GM18519 (cell line): ENCODE measurements around the gene C17orf58.
"Not testable (repeated sequence)": the region's sequence is repeated elsewhere in the genome, so short reads cannot be mapped to it uniquely, and the experiment has no call there.

ENCODE experiments used
- ATAC-seq: cut with Tn5 transposase; IDR thresholded peaks from one replicate; pipeline ENCODE4 v1.9.1; 2021; ENCODE audit warnings: mild to moderate bottlenecking, moderate library complexity; ENCODE audit not compliant: unreplicated experiment, low FRiP score

Gene C17orf58

DNA sequence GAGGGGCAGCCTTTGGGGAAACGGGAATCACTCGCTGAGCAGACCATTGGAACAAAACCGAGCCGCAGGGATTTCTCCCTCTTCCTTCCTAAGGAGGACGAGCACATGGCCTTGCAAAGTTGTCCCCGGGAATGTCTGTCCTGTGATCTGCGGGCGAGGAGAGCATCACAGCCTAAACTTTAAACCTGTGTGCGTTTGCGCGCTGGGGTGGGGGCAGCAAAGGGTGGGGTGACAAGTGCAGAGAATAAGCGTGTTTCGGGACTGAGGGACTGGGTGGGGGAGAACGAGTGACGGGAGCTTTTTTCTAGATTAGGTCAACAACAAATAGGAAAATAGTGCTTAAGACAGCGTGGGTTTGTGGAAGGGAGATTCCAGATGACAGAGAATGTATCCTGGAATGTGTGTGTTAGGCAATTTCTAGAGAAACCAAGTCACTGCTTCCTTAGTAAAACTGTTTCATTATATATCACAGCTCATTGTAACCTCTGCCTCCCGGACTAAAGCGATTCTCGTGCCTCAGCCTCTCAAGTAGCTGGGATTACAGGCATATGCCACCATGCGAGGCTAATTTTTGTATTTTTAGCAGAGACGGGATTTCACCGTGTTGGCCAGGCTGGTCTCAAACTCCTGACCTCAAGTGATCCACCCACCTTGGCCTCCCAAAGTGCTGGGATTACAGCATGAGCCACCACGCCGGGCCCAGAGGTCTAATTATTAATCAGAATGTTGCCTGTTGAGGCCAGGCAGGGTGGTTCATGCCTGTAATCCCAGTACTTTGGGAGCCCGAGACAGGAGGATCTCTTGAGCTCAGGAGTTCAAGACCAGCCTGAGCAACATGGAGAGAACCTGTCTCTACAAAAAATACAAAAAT is at the start of gene C17orf58:
TSS of gene C17orf58 (minus strand) at position 169 of the 871 bp plus-strand sequence. CDS start 271 bp downstream, outside the sequence.
- not testable (repeated sequence) for ATAC-seq

DNA sequence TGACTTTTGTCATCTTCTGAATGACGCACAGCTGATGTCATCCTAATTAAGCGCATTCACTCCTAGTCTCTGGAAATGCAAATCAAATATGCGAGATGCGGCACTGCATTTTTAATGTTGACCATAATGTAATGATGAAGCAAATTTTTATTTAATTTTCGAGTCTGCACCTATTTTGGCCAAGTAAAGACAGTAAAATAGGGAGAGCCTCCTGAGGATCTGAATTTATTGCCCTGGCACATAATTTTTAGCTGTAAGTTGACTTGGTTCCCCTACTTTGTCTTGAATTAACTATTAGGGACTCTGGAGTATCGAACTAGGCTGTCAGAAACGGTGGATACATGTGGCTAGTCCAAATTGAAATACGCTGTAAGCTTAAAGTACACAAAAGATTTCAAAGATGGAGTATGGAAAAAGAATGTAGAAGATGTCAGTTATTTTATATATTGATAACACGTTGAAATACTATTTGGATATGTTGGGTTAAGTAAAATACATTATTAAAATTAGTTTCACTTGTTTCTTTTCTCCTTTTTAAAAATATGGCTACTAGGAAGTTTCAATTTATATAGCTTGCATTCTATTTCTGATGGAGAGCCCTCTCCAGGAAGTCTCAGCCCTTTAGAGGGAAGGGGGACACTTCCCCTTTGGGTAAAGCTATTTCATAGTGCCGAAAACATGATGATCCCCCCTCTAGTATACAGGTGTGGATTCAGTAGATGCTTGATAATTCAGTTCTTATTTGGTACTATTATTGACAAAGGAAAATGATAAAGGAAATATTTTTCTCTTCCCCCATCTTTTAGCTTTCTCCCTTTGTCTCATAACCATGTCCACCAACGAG is 40.3 kb upstream of the C17orf58 start:
- ATAC-seq = no peak

DNA sequence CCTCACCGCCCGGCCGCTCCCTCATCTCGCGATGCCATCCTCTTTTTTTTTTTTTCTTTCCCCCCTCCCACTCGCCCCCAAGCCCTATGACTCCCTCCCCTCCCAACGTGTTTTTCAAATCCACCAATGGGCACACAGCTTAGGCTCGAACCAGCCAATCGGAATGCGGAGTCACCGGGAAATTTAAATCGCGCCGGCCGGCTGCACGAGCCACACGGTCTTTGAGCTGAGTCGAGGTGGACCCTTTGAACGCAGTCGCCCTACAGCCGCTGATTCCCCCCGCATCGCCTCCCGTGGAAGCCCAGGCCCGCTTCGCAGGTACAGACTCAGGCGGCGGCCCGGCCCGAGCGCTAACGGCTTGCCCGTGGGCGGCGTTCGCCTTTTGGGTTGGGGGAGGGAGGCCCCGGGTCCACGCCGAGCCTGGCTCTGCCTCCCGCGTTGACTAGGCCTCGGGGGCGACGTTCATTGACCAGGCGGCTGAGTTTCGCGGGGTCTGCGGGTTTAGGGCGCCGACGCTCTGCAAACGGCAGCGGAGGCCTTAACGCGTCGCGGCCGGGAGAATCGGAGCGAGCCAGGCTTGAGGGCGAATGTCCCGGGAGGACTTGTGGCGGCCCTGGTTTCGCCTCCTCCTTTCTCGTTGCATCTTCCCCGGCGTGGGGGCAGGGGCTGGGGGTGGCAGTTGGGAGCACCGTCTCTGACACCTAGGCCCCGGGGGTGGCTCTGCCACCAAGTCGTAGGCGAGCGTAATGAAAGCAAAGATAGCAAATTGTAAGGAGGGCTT is 39.4 kb upstream of the C17orf58 start, which contains the start of gene KPNA2:
TSS of gene KPNA2 (plus strand) at position 213 of the 781 bp plus-strand sequence. CDS start 1,398 bp downstream, outside the sequence.
- ATAC-seq = peak; percentile 58

DNA sequence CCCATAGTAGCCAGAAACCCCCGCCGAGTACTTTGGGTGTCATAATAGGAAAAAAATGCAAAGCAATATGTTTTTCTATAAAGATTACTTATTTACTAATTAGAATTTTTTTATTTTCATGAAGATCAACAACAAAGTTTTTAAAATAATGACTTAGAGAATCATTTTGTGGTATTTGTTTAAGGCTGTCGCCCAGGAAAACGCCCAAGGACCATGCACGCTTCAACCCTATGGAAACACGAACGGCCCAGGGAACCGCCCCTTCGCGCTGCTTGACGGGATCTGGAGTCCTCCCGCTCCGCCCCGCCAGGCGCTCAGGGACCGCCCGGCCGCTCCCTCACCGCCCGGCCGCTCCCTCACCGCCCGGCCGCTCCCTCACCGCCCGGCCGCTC is 38.9 kb upstream of the C17orf58 start:
- peak; percentile 72 for ATAC-seq

DNA sequence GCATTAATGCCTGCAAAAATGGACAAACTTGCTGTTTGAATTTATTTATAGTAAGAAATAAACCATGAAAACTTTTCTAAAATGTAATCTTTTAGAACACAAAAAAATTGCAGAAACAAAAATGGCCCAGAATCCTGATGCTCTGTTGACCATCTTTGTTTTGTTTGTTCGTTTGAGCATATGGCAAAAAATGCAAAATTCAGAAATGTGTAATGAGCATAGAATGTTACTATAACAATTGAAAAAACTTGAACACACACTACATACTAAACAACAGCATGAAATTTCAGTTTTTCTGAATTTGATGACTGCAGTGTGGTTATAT is 38.1 kb upstream of the C17orf58 start:
- no peak for ATAC-seq

DNA sequence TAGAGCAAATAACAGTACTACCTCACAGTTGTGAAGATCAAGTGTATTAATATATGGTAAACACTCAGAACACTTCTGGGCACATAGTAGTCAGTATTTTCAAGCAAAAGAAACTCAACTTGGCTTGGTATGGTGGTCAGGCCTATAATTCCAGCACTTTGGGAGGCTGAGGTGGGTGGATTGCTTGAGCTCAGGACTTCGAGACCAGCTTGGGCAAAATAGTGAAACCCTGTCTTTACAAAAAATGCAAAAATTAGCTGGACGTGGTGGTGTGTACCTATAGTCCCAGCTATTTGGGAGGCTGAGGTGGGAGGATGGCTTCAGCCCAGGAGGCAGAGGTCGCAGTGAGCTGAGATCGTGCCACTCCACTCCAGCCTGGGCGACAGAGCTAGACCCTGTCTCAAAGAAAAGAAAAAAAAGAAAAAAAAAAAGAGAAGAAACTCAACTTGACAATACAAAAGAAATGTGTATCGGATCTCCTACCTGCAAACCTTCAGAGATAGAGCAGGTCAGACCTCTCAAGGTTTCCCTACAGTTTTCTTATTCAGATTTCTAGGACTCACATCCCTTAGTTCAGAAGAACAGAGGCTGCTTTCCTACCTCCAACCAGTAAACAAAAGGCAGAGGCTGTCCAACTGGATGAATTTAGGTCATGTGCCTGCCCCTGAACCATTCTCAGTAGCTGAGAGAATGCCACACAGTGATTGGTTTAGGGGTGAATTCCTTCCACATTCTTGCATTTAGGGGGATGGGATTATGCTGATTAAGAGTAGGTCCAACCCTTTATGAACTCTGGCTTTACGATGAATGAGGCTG is 37.6 kb upstream of the C17orf58 start:
- no peak for ATAC-seq

DNA sequence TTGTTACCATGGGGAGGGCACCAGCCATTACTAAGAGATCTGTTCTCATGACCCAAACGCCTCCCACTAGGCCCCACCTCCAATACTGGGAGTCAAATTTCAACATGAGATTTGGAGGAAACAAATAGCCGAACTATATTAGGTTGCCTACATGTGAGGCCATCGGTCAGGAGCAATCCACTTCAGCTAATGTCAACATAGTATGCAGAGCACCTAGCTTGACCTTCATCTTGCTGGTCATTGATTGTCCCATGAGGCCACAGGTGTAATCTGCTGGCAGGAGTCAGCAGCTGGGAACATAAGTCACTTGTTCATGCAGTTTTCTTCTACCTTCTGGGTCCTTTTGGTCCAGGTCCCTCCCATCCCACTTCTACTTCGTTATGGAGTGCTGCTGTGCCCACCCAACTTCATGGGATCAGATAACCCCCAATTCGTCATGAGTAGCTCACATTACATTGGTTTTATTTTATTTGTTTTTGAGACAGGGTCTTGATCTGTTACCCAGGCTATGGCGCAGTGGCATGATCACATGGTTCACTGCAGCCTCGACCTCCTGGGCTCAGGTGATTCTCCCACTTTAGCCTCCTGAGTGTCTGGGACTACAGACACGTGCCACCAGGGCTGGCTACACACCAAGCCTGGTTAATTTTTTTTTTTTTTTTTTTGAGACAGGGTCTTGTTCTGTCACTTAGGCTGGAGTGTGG is 33.4 kb upstream of the C17orf58 start:
- ATAC-seq = no peak

DNA sequence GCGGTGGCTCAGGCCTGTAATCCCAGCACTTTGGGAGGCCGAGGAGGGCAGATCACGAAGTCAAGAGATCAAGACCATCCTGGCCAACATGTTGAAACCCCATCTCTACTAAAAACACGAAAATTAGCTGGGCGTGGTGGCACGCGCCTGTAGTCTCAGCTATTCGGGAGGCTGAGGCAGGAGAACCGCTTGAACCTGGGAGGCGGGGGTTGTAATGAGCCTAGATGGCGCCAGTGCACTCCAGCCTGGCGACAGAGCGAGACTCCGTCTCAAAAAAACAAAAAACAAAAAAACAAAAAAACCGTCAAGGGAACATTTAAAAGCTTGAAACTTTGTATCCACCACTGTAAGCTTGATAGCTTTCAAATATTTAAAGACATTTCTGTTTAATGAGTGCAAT is 26.3 kb upstream of the C17orf58 start:
- ATAC-seq = not testable (repeated sequence)

DNA sequence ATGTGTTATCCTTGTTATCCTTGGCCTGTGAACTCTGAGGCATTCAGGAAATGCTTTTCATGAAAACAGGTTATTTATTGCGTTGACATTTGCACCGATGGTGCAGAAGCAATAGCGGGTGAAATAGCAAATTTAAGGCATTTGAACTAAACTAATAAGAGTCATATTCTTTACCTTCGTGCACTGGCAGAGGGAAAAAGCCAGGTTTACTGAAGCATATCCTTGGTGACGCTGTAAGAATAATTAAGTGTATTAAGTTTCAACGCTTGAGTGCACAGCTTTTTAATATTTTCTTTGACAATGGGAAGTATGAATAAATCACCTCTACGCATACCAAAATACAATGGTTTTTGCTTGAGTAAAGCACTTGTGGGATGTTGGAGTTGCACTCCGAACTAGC is 25.7 kb upstream of the C17orf58 start:
- ATAC-seq = no peak

DNA sequence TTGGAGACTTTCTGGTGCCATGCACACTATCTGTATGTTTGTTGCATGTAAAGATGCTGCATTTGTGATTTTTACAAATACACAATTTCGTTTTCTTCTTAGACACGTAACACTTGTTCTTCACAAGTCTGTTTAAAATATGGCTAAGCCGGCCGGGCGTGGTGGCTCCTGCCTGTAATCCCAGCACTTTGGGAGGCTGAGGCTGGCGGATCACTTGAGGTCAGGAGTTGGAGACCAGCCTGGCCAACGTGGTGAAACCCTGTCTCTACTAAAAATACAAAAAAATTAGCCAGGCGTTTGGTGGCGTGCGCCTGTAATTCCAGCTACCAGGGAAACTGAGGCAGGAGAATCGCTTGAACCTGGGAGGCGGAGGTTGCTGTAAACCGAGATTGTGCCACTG is 24.5 kb upstream of the C17orf58 start:
- ATAC-seq = not testable (repeated sequence)

DNA sequence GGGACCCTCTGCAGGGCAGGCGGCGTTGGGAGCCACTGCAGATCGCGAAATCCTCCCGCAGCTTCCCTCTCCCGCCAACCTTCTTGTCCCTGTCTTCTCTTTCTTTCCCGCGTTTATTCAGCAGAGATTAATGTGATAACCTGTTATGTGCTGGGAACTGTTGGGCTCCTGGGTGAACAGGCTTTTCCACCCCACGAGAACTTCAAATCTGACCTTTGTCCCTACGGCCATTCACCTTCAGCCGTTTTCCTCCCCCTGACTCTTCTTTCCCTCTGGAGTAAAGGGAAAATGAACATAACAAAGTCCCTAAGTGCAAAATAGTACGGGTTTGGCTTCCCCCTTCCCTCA is 24.1 kb upstream of the C17orf58 start:
- ATAC-seq = no peak

DNA sequence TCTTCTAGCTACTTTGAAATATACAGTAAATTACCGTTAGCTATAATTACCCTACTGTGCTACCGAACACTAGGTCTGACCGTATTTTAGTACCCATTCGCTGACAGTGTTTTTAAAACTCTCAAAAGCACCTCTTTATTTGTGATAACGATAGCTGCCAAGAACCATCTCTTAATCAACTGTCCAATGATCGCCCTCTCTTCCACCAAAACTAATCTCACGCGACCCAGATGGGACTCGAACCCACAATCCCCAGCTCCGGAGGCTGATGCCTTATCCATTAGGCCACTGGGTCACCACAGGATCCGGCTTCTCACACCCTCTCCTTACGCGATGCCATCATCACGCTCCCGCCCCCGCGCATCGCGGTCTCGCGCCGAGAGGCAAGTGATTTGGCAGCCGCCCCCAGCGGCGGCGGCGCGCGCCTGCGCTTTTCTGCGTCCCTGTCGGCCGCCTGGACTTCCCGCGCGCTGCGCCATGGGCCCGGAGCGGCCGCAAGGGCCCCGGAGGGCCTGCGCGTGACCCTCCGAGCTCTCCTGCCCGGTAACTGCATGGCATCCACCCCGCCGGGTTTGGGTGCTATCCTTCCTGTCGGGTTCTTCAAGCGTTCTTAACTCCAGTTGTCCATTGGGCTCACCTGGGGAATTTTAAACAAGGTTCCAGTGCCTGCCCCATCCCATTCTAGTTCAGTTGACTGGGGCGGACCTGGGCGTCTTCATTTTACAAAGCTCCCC is 23.6 kb upstream of the C17orf58 start:
- ATAC-seq = peak; percentile 88

DNA sequence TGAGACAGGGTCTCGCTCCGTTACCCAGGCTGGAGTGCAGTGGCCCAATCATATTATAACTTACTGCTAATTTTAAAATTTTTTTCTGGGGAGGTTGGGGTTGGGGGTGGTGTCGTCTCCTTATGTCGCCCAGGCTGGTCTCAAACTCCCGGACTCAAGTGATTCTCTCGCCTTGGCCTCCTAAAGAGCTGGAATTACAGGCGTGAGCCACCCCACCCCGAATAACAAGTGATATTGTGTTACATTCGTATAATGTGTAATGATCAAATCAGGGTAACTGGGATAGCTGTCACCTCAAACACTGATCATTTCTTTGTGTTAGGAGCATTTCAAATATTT is 23.0 kb upstream of the C17orf58 start:
- no peak for ATAC-seq

DNA sequence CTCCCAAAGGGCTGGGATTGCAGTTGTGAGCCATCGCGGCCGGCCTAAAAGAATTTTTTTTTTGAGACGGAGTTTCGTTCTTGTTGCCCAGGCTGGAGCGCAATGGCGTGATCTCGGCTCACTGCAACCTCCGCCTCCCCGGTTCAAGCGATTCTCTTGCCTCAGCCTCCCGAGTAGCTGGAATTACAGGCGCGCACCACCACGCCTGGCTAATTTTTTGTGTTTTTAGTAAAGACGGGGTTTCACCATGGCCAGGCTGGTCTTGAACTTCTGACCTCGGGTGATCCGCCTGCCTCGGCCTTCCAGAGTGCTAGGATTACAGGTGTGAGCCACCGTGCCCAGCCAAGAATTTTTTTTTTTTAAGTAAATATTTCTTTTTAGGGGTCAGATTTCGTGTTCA is 22.2 kb upstream of the C17orf58 start:
- not testable (repeated sequence) for ATAC-seq

DNA sequence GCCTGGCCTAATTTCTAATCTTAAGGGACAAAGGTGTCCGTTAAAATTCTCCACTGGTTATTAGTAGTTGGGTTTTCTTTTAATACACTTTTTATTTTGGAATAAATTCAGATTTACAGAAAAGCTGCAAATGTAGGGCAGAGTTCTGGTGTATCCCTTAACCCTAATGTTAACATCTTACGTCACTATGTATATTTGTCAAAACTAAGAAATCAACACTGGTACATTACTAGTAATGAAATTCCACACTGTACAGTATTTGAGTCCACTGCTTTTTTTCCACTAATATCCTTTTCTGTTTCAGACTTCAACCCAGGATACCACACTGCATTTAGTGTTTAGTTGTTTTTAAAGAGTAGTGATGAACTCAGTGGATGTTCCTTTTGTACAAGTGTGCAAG is 20.6 kb upstream of the C17orf58 start:
- ATAC-seq = no peak

DNA sequence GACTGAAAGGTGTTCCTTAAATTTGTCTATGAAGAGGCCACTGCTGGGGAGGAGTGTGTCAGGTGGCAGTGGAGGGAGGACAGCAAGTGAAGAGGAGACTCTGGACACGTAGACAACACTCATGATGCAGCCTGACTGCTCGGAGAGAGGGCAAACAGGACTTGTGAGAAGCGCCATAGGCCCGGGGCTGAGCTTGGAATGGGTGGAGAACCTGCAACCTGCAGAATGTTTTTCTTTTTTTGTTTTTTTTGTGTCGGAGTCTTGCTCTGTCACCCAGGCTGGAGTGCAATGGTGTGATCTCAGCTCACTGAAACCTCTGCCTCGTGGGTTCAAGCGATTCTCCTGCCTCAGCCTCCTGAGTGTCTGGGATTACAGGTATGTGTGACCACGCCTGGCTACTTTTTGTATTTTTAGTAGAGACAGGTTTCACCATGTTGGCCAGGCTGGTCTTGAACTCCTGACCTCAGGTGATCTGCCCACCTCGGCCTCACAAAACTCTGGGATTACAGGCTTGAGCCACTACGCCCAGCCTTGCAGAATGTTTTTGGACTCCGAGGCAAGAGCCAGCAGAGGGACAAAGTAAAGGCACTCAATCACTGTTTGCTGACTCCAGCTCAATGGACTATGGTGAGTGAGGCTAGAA is 18.9 kb upstream of the C17orf58 start:
- no peak for ATAC-seq

DNA sequence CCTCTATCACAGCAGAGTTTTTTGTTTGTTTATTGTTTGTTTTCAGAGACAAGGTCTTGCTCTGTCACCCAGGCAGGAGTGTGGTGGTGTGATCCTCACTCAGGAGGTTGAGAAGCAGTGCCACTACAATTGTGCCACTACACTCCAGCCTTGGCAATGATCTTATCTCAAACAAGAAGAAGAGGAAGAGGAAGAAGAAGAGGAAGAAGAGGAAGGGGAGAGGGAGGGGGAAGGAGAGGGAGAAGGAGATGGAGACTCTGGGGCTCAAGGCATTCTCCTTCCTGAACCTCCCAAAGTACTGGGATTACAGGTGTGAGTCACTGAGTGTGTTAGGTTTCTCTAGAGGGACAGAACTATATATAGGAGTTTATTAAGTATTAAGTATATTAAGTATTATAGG is 17.1 kb upstream of the C17orf58 start:
- ATAC-seq = no peak

DNA sequence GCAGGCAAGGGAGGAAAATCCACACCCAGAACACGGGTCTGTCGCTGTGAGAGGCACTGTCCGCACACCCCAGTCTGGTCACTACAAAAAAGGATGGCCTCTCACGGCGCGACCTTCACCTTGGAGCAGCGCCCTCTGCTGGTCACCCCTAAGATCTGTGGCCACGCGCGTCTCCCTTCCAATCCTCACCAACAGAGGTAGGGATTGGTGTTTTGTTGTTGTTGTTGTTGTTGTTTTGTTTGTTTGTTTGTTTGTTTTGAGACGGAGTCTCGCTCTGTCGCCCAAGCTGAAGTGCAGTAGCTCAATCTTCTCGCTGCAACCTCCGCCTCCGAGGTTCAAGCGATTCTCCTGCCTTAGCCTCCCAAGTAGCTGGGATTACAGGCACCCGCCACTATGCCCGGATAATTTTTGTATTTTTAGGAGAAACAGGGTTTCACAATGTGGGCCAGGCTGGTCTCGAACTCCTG is 15.0 kb upstream of the C17orf58 start:
- no peak for ATAC-seq
